ENCODE data around the gene METTL17. TPM values are rescaled to one million over a fixed set of nuclear protein-coding genes. Genes with fewer than 3 reads are reported as not detected.
A peak's percentile ranks its signal among the peaks of the same experiment; 100 is the strongest.
"Not testable (repeated sequence)": the region's sequence is repeated elsewhere in the genome, so short reads cannot be mapped to it uniquely, and the experiment has no call there.

METTL17 gene
- total RNA-seq: 70.0 TPM

GRCh38 chr14:20989787-20990600, at the start of gene METTL17:
Gene METTL17 (plus strand): TSS chr14:20989980. CDS start chr14:20990003, 23 bp downstream.
- peak; percentile 95 for DNase-seq (ENCODE audit: low spot score)

- DNase-seq (ENCODE audit: low spot score): not testable (repeated sequence)
Measured at GRCh38 chr14:20945146-20945545, 44.6 kb upstream of the METTL17 start.

- DNase-seq (ENCODE audit: low spot score): not testable (repeated sequence)
Measured at GRCh38 chr14:20946707-20947106, 43.1 kb upstream of the METTL17 start.

- DNase-seq (ENCODE audit: low spot score): not testable (repeated sequence)
Measured at GRCh38 chr14:20954736-20955537, 34.8 kb upstream of the METTL17 start, which contains the start of gene RNASE2. Gene RNASE2 (plus strand): TSS chr14:20955487. CDS start chr14:20955772, 285 bp downstream.

- not testable (repeated sequence) for DNase-seq (ENCODE audit: low spot score)
Measured at GRCh38 chr14:20955538-20955873, 34.3 kb upstream of the METTL17 start.

GRCh38 chr14:20956376-20956976, 33.3 kb upstream of the METTL17 start:
- DNase-seq (ENCODE audit: low spot score): no peak

GRCh38 chr14:20958946-20959345, 30.8 kb upstream of the METTL17 start:
- DNase-seq (ENCODE audit: low spot score): not testable (repeated sequence)

GRCh38 chr14:20969336-20969735, 20.4 kb upstream of the METTL17 start:
- DNase-seq (ENCODE audit: low spot score): no peak

GRCh38 chr14:20970647-20970982, 19.2 kb upstream of the METTL17 start:
- DNase-seq (ENCODE audit: low spot score): no peak

GRCh38 chr14:20970983-20971704, 18.6 kb upstream of the METTL17 start:
- DNase-seq (ENCODE audit: low spot score): peak; percentile 88

- no peak for DNase-seq (ENCODE audit: low spot score)
Measured at GRCh38 chr14:20971705-20972021, 18.1 kb upstream of the METTL17 start.

- DNase-seq (ENCODE audit: low spot score): no peak
Measured at GRCh38 chr14:20973501-20973900, 16.3 kb upstream of the METTL17 start.

GRCh38 chr14:20976291-20976690, 13.5 kb upstream of the METTL17 start:
- DNase-seq (ENCODE audit: low spot score): no peak

- no peak for DNase-seq (ENCODE audit: low spot score)
Measured at GRCh38 chr14:20978687-20979086, 11.1 kb upstream of the METTL17 start.

GRCh38 chr14:20980906-20981305, 8.9 kb upstream of the METTL17 start:
- no peak for DNase-seq (ENCODE audit: low spot score)

- DNase-seq (ENCODE audit: low spot score): no peak
Measured at GRCh38 chr14:20982646-20983369, 7.0 kb upstream of the METTL17 start.

- DNase-seq (ENCODE audit: low spot score): not testable (repeated sequence)
Measured at GRCh38 chr14:20985650-20986049, 4.1 kb upstream of the METTL17 start.

- no peak for DNase-seq (ENCODE audit: low spot score)
Measured at GRCh38 chr14:20986811-20987210, 3.0 kb upstream of the METTL17 start.

GRCh38 chr14:20988717-20989470, 886 bp upstream of the METTL17 start:
- no peak for DNase-seq (ENCODE audit: low spot score)

- no peak for DNase-seq (ENCODE audit: low spot score)
Measured at GRCh38 chr14:20989471-20989786, 351 bp upstream of the METTL17 start.

GRCh38 chr14:20996521-20996920, 6.7 kb downstream of the METTL17 start:
- DNase-seq (ENCODE audit: low spot score): no peak
